Cardiac muscle cell (in vitro differentiated cells and primary cell): ENCODE measurements around the gene MESP2. TPM values are rescaled to one million over a fixed set of nuclear protein-coding genes. Genes with fewer than 3 reads are reported as not detected.

ENCODE experiments used
- DNase-seq, 2 donors: peaks; one replicate each; pipeline versions ENCODE4 v3.0.0 to v3.0.0-alpha.2; 2010 to 2017; ENCODE audit warnings: low read depth in 1 of 2, low spot score in 1 of 2
- H3K27ac ChIP-seq: fragments of 200-600 bp; sonication (generic); 2 replicates; pipeline ENCODE4 v1.5.1; 2016
- H3K27me3 ChIP-seq: fragments of 200-600 bp; sonication (generic); 2 replicates; pipeline ENCODE4 v1.6.0; 2016; ENCODE audit warnings: control low read depth
- H3K36me3 ChIP-seq: fragments of 200-600 bp; sonication (generic); 2 replicates; pipeline ENCODE4 v1.5.1; 2016; ENCODE audit warnings: control low read depth
- H3K4me1 ChIP-seq: fragments of 200-600 bp; sonication (generic); 2 replicates; pipeline ENCODE4 v1.8.1; 2017; ENCODE audit warnings: low read depth, mild to moderate bottlenecking, mixed run types
- H3K4me3 ChIP-seq: fragments of 200-600 bp; sonication (generic); 2 replicates; pipeline ENCODE4 v1.5.1; 2016; ENCODE audit warnings: mild to moderate bottlenecking
- H3K9me3 ChIP-seq: fragments of 200-600 bp; sonication (generic); 2 replicates; pipeline ENCODE4 v1.5.1; 2017; ENCODE audit warnings: low read depth, mild to moderate bottlenecking, control low read depth
- CTCF ChIP-seq: IDR thresholded peaks from 2 replicates; pipeline ENCODE4 v1.5.1; 2012; ENCODE audit warnings: low read depth, mild to moderate bottlenecking, low read length
- polyA plus RNA-seq: library from polyadenylated mRNA; unstranded; fragments of >200 nt; fragmentation: Nextera tagmentation; extraction: Ambion mirVana; gene quantifications from 2 replicates; pipeline ENCODE4 v1.2.1, GENCODE V29; 2016
- total RNA-seq: library from RNA; depleted of rRNA; stranded (reverse); fragments of >200 nt; gene quantifications from 2 replicates; pipeline ENCODE4 v1.2.3, GENCODE V29; 2016

The MESP2 gene
- total and polyA plus RNA-seq, 2 experiments from 2014 or later = 1.1 to 2.4 TPM

DNA sequence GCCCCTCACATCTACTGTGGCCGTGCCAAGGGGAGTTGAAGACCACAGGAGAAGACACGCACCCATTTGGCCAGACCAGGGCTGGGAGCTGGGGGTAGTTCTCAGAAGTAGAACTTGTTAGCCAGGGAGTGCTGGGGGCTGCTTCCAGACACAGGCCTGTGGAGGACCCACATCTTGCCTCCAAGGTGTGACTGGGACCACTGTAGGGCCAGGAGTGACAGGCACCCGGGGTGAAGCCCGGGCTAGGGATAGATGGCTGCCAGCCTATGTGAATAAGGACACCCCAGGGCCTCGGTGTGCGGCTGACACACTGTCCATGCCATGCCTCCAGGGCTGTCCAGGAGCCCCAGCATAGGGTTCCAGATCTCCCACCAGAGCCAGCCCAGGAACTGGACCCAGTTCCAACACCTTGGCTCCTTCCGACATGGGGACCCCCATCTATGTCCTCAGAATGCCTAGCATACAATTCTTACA, 36.8 kb downstream of the MESP2 start:
- no peak for DNase-seq
- Histone ChIP-seq H3K27me3 (peaks cover 22% of the 10 kb centered on the region), H3K4me3 (no peak overlapping the region)

DNA sequence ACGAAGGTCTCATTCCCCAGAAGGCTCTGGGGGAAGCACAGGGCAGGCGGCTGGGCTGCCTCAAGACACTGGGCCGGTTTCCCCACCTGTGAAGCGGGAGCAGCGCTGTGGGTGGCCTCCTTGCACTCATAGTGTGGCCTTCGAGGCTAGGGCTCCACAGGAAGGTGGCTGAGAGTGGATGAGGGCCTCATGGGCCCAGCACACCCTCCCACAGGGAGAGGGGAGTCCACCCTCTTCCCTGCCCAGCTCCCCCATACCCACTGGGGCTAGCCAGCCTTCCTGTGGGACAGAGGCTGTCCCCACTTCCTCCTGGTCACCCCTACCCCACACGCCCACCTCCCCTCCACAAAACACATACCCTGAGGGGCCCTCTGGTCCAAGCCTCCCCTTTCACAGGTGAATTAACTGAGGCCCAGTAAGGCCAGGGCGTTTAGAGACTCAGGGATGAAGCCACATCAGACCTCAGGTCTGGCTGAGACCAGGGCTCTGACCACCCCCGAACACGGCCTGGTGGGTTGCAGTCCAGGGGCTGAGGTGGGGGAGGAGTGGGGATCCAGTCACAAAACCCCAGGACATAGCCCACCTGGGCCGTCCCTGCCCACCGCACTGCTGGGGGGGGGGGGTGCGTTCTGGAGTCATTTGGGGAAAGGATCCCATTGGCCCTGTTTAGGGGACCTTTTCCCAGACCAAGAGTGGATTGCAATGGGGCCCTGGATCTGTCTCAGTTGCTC, 37.4 kb downstream of the MESP2 start:
- Histone ChIP-seq H3K27me3 (peaks cover 22% of the 10 kb centered on the region), H3K9me3 (no peaks in the 10 kb centered on the region)

More for the DNA sequence above, 36.8 kb downstream of the MESP2 start:
- H3K9me3 ChIP-seq = no peaks in the 10 kb centered on the region
- no peaks in the 10 kb centered on the region for H3K36me3 ChIP-seq
- no peaks in the 10 kb centered on the region for H3K4me1 ChIP-seq
- no peak for TF ChIP-seq CTCF
- no peak overlapping the region for H3K27ac ChIP-seq

GRCh38 chr15:89814112-89814742, 38.1 kb downstream of the MESP2 start:
- H3K9me3 ChIP-seq = no peaks in the 10 kb centered on the region
- no peak overlapping the region for H3K27ac ChIP-seq
- peak in 1 of 2 donors; percentile 24 for DNase-seq

More for the DNA sequence above, 37.4 kb downstream of the MESP2 start:
- H3K4me1 ChIP-seq = no peaks in the 10 kb centered on the region
- H3K27ac ChIP-seq = no peak overlapping the region
- H3K4me3 ChIP-seq = no peak overlapping the region
- DNase-seq = no peak
- no peak for TF ChIP-seq CTCF
- H3K36me3 ChIP-seq = no peaks in the 10 kb centered on the region

GRCh38 chr15:89815769-89816168, 39.6 kb downstream of the MESP2 start:
- Histone ChIP-seq H3K27me3 (peaks cover 22% of the 10 kb centered on the region), H3K9me3 (no peaks in the 10 kb centered on the region), H3K4me1 (no peaks in the 10 kb centered on the region), H3K27ac (no peak overlapping the region), H3K4me3 (no peak overlapping the region), H3K36me3 (no peaks in the 10 kb centered on the region)
- DNase-seq = no peak
- no peak for TF ChIP-seq CTCF

More at GRCh38 chr15:89814112-89814742, 38.1 kb downstream of the MESP2 start:
- Histone ChIP-seq H3K36me3 (no peaks in the 10 kb centered on the region), H3K4me3 (no peak overlapping the region), H3K4me1 (no peaks in the 10 kb centered on the region), H3K27me3 (peaks cover 22% of the 10 kb centered on the region)
- no peak for TF ChIP-seq CTCF

- H3K27ac ChIP-seq = no peak overlapping the region
- no peaks in the 10 kb centered on the region for H3K9me3 ChIP-seq
- no peaks in the 10 kb centered on the region for H3K4me1 ChIP-seq
- H3K4me3 ChIP-seq = no peak overlapping the region
- H3K36me3 ChIP-seq = no peaks in the 10 kb centered on the region
- peaks cover 22% of the 10 kb centered on the region for H3K27me3 ChIP-seq
- no peak for TF ChIP-seq CTCF
- peak in 1 of 2 donors; percentile 54 for DNase-seq
Measured at GRCh38 chr15:89817701-89818280, 41.7 kb downstream of the MESP2 start.
